ENCODE data around the gene ABHD17A.
"Not testable (repeated sequence)": the region's sequence is repeated elsewhere in the genome, so short reads cannot be mapped to it uniquely, and the experiment has no call there.

Gene ABHD17A

DNA sequence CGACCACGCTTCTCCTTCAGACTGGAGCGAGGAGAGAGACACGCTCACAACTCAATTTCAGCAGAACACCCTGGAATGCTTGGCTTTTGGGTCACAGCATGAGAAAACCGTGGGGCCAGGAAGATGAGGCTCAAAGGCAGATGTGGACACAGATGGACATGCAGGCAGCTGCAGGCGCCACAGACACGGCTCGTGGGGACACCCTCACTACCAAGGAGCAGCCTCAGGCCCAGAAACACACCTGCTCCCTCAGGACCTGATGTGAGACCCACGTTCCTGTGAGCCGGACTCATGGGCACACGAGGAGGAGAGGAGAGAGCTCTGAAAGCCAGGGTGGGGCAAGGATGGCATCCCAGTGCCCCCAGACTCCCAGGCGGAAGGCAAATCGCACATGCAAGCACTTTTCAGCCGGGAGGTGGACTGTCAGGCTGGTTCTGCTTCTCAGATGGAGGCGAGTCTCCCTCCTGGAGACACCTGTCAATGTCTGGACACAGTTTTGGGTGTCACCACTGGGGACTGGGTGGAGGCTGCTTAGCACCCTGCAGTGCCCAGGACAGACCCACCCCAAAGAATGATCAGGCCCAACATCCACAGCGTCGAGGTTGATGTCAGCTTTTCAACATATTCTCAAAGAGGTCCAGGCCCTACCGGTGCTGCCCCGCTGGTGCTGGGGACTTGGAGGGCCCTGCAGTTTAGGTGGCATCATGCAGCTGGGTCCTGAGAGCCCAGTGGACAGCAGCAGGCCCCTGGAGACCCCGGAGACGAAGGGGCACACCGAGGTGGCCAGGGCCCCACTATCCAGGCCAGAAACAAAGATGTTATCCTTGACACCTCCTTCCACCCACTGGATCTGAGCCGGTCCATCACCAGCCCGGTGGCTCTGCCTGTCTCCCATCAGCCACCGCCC lies 2.3 kb downstream of the ABHD17A start:
- H3K27me3 ChIP-seq (replicated peaks), result no peaks in the 10 kb centered on the region
- no peaks in the 10 kb centered on the region for H3K36me3 ChIP-seq (replicated peaks)
- no peak overlapping the region for H3K27ac ChIP-seq
- DNase-seq, result no peak
- H3K4me3 ChIP-seq (ENCODE audit: low read depth, low read length), result peak overlapping the region; percentile 5
- TF ChIP-seq, protein P1, sequence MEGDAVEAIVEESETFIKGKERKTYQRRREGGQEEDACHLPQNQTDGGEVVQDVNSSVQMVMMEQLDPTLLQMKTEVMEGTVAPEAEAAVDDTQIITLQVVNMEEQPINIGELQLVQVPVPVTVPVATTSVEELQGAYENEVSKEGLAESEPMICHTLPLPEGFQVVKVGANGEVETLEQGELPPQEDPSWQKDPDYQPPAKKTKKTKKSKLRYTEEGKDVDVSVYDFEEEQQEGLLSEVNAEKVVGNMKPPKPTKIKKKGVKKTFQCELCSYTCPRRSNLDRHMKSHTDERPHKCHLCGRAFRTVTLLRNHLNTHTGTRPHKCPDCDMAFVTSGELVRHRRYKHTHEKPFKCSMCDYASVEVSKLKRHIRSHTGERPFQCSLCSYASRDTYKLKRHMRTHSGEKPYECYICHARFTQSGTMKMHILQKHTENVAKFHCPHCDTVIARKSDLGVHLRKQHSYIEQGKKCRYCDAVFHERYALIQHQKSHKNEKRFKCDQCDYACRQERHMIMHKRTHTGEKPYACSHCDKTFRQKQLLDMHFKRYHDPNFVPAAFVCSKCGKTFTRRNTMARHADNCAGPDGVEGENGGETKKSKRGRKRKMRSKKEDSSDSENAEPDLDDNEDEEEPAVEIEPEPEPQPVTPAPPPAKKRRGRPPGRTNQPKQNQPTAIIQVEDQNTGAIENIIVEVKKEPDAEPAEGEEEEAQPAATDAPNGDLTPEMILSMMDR (IDR thresholded peaks at IDR 0.05; ENCODE audit: low read depth, low read length, missing control alignments), result no peak
- in situ Hi-C loops (cut with HindIII; ENCODE audit: low pct_ligation_motif_present, low sequenced_read_pairs), result no loop called here

DNA sequence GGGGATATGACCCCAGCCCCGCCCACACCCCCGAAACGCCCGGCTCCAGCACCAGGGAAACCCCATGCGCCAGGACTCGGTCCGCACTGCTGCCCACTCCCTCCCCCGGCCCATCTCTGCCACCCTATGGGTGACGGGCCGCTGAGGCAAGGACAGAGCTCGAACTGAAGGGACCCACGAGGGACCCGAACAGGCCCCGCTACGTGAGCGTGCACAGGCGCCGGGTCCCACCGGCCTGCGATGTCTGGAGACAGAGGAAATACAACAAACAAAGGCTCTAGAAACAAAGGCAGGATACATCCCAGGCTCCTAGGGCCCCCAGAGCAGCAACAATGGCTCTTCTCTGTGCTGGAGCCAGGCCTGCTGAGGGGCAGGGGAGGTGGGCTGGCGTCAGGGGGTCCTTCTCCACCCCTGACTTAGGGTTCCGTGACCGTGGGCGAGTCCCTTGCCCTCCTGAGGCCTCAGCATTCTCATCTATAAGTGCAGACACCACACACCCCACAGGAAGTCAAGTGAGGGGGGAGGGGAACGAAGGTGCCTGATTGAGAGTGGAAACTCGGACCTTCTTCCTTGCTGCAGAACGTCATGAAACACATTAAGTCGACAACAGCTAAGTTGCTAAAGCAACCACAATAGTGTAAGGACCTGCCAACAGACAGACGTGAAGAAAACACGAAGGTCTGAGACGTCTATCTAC lies 3.1 kb downstream of the ABHD17A start:
- H3K36me3 ChIP-seq (replicated peaks), result no peaks in the 10 kb centered on the region
- H3K27ac ChIP-seq, result no peak overlapping the region
- no peaks in the 10 kb centered on the region for H3K27me3 ChIP-seq (replicated peaks)
- H3K4me3 ChIP-seq (ENCODE audit: low read depth, low read length), result no peak overlapping the region
- DNase-seq, result no peak
- TF ChIP-seq, protein P1 (IDR thresholded peaks at IDR 0.05; ENCODE audit: low read depth, low read length, missing control alignments), result no peak
- in situ Hi-C loops (cut with HindIII; ENCODE audit: low pct_ligation_motif_present, low sequenced_read_pairs), result no loop called here

DNA sequence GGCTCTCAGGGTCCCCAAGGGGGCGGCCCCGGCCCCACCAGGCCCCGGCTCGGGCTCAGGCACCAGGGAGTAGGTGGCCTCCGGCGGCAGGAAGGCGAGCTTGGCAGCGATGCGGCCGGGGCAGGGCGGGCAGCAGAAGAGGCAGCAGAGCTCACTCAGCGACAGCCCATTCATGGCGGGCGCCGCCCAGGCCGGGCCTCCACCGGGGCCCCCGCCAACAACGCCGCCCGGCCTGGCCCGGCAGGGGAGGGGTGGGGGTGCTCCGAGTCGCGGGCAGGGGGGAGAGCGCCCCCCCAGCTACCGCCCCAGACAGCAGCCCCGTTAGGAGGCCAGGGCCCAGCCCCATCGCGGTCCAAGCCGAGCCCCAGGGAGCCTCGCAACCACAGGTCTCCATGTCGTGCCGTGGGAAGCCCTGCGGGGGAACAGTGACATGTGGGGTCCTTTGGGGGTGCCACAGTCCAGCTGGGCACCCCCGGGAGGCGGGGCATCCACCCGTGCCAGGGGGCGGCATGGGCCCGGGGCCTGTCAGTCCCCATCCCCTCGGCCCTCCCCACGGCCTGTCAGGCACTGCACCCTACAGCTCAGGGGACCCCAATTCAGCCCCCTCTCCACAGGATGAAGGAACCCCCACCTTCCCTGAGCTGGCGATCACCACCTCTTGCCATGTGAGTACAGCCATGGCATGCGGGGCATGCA lies 3.8 kb downstream of the ABHD17A start:
- H3K36me3 ChIP-seq (replicated peaks); H3K27ac ChIP-seq; in situ Hi-C loops (cut with HindIII; ENCODE audit: low pct_ligation_motif_present, low sequenced_read_pairs); DNase-seq; H3K27me3 ChIP-seq (replicated peaks); H3K4me3 ChIP-seq (ENCODE audit: low read depth, low read length): not testable (repeated sequence)

DNA sequence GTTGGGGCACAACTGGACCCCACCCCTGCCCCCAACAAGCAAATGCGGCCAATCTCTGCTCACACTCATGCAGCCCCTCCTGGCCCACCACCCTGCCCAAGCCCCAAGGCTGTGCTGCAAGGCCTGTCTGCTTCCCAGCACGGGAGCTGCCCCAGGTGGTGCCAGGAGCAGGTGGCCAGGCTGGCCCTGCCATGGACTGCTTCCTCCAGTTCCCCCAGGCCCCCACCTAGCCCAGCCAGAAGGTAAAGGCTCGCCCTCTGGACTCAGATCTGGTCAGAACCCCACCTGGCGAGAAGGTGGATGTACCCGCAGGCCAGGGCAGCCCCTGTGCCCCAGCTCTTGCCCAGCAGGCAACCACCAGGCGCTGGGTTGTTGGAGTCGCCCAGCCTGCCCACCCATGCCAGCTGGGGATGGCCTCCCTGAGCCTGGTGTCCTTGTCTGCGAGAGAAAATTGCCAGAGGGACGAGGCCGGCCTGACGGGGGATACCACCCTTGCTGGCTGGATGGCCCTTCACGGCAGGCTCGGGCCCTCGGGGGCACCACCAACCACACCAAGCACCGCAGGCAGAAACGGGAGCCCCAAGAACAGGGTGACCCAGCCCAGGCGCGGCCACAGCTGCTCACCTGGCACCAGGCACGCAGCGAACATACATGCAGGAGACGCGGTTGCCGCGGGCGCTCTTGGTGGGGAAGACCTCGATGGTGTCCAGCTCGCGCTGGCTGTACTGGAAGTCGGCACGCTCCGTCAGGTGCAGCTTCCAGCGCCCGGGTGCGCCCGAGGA lies 4.5 kb downstream of the ABHD17A start:
- Histone ChIP-seq H3K27ac (no peak overlapping the region), H3K4me3 (ENCODE audit: low read depth, low read length) (no peak overlapping the region), H3K27me3 (replicated peaks) (no peaks in the 10 kb centered on the region), H3K36me3 (replicated peaks) (no peaks in the 10 kb centered on the region)
- no peak for DNase-seq
- in situ Hi-C loops (cut with HindIII; ENCODE audit: low pct_ligation_motif_present, low sequenced_read_pairs), result no loop called here
- TF ChIP-seq, protein P1 (IDR thresholded peaks at IDR 0.05; ENCODE audit: low read depth, low read length, missing control alignments), result no peak

DNA sequence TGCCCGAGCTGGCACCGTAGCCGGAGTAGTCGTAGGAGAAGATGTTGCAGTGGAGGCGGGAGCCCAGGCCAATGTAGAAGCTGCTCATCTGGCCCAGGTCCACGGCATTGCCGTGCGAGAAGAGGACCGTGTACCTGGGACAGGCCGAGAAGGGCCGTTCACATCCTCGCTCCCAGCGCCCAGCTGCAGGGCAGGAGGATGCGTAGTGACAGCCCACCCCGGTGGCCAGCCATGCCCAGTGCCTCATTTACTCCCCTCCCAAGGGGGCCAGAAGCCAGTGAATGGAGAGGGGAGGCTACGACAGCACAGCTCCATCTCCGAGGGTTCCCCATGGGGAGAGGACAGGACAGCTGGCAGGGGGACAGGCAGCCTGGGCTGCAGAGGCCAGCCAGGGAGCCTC lies 5.3 kb downstream of the ABHD17A start:
- in situ Hi-C loops (cut with HindIII; ENCODE audit: low pct_ligation_motif_present, low sequenced_read_pairs); H3K27ac ChIP-seq; H3K36me3 ChIP-seq (replicated peaks); H3K27me3 ChIP-seq (replicated peaks); H3K4me3 ChIP-seq (ENCODE audit: low read depth, low read length); DNase-seq: not testable (repeated sequence)

DNA sequence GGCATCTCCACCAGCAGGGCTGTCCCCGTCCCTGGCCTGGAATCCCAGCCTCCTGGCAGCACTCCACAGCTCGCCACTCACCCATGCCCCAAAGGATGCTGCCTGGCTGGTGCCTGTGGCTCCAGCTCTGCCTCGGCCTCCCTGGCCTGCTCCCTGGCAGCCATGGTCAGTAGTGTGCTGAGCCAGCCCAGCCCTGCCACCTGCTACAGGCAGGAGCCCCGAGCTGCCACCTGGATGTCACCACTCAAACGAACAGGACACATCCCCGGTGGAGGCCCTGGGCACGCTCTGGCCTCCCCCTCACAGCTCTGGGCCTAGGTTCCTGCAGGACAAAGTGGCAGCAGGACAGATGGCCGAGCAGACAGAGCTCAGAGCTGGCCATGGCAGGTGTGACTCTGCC lies 6.7 kb downstream of the ABHD17A start:
- DNase-seq; H3K36me3 ChIP-seq (replicated peaks); H3K27me3 ChIP-seq (replicated peaks); in situ Hi-C loops (cut with HindIII; ENCODE audit: low pct_ligation_motif_present, low sequenced_read_pairs); H3K27ac ChIP-seq; H3K4me3 ChIP-seq (ENCODE audit: low read depth, low read length): not testable (repeated sequence)

DNA sequence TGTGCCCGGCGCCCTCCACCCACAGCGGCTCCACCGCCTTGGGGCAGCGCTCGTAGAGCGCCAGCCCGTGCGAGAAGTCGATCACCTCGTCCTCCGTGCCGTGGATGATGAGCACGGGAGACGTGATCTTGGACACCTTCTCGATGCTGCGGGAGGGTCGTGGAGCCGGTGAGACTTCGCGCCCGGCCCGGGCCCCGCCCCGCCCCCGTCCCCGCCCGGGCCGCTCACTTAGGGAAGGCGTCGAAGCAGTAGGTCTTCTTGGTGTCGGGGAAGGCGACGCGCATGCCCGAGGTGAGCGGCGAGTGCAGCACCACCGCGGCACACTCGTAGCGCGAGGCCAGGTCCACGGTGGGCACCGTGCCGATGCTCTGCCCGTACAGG lies 8.0 kb downstream of the ABHD17A start:
- H3K4me3 ChIP-seq (ENCODE audit: low read depth, low read length); DNase-seq; H3K27me3 ChIP-seq (replicated peaks); H3K27ac ChIP-seq; H3K36me3 ChIP-seq (replicated peaks); in situ Hi-C loops (cut with HindIII; ENCODE audit: low pct_ligation_motif_present, low sequenced_read_pairs): not testable (repeated sequence)

Measured in brain microvascular endothelial cell (primary cell).